ENCODE measurements around the gene SSR4. TPM values are rescaled to one million over a fixed set of nuclear protein-coding genes. Genes with fewer than 3 reads are reported as not detected.

Gene SSR4
- total RNA-seq, 2 donors from 2014 or later = 219 to 238 TPM

DNA sequence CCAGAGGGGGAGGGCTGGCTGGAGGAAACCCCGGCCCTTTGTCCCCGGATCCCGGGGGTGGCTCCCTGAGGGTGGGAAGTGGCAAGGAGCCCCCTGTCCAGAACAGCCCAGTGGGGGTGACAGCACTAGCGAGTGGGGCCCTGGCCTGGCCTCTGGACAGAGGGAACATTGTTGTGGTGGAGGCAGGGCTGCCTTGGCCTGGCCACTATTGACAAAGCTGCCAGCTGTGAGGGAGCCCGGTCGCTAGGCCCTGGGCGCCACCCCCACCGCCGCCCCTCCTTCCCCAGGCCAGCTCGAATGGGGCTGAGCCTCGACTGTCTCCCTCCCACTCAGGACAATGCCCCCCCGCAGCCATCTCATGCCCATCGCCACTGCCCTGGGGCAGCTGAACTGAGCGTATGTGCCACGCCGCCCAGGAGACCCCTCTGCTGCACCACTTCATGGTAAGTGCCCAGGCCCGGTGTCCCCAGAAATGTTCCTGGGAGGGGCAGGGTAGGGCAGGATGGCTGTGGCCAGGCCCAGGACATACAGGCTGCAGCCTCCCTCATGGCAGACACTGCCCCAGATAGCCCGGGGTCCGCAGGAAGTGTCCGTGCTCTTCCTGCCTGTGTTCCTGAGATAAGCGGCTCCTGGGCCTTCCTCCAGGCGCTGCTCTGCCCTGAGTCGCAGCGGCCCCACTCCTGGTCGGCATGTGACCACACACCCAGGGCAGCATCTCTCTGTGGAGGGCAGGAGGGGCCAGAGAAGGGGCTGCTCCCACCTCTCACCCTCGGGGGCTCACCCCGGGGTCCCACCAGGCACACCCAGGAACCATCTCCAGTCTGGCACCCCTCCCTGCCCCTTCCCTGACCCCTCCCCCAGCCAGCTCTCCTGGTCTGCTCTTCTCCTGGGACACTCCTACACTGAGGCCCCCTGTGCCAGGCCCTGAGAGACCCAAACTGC is 29.1 kb upstream of the SSR4 start:
- Histone ChIP-seq H3K27me3 (no peaks in the 10 kb centered on the region), H3K36me3 (no peaks in the 10 kb centered on the region), H3K4me3 (peak overlapping the region in 1 of 2 donors; percentile 24), H3K27ac (peak overlapping the region; percentile 64 to 77), H3K4me1 (peaks cover 0 to 22% of the 10 kb centered on the region in 2 donors), H3K9me3 (no peaks in the 10 kb centered on the region)
- DNase-seq (ENCODE audit: low spot score) = no peak
- TF ChIP-seq, protein P1, sequence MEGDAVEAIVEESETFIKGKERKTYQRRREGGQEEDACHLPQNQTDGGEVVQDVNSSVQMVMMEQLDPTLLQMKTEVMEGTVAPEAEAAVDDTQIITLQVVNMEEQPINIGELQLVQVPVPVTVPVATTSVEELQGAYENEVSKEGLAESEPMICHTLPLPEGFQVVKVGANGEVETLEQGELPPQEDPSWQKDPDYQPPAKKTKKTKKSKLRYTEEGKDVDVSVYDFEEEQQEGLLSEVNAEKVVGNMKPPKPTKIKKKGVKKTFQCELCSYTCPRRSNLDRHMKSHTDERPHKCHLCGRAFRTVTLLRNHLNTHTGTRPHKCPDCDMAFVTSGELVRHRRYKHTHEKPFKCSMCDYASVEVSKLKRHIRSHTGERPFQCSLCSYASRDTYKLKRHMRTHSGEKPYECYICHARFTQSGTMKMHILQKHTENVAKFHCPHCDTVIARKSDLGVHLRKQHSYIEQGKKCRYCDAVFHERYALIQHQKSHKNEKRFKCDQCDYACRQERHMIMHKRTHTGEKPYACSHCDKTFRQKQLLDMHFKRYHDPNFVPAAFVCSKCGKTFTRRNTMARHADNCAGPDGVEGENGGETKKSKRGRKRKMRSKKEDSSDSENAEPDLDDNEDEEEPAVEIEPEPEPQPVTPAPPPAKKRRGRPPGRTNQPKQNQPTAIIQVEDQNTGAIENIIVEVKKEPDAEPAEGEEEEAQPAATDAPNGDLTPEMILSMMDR (IDR thresholded peaks at IDR 0.05) = no peak

DNA sequence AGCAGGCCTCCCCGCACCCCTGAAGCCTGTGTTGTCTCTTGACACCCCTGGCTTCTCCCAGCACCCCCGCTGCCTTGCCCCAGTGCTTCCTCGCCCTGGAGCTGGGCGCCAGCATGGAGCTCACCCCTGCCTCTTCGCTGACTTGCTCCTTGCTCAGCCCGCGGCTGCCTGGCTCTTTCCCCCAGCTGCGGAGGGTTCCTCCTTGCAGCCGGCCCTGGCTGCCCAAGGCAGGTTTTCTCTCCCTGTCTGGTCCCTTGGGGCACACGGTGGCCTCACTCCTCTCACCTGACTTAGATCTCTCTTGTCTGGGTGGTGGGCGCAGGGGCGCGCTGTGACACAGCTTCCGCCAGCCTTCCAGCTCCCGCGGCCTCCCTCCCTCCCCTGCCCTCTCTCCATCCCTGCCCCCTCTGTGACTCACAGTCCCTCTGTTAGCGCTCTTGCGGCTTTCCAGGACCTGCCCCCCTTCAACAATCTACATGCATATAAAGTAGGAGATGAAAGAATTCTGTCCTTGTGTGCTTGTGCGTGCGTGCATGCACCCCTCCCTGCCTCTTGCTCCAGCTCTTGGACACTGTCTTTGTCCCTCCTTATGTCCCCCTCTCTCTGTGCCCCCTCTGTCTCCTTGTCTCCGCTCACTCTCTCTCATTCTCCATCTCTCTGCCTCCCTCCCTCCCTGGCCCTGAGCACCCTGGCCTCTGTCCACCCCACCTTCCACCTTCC is 28.2 kb upstream of the SSR4 start:
- TF ChIP-seq, protein P1 (IDR thresholded peaks at IDR 0.05) = no peak
- Histone ChIP-seq H3K9me3 (no peaks in the 10 kb centered on the region), H3K4me1 (peaks cover 0 to 22% of the 10 kb centered on the region in 2 donors), H3K27me3 (no peaks in the 10 kb centered on the region), H3K4me3 (peak overlapping the region in 1 of 2 donors; percentile 24), H3K36me3 (no peaks in the 10 kb centered on the region), H3K27ac (peak overlapping the region; percentile 64 to 77)
- DNase-seq (ENCODE audit: low spot score) = no peak

GRCh38 chrX:153766871-153767673 is 27.4 kb upstream of the SSR4 start:
- peaks cover 0 to 22% of the 10 kb centered on the region in 2 donors for H3K4me1 ChIP-seq
- no peaks in the 10 kb centered on the region for H3K27me3 ChIP-seq
- no peak for DNase-seq (ENCODE audit: low spot score)
- H3K27ac ChIP-seq = no peak overlapping the region
- no peaks in the 10 kb centered on the region for H3K9me3 ChIP-seq
- no peaks in the 10 kb centered on the region for H3K36me3 ChIP-seq
- TF ChIP-seq, protein P1 (IDR thresholded peaks at IDR 0.05) = no peak
- H3K4me3 ChIP-seq = no peak overlapping the region

GRCh38 chrX:153767674-153768055 is 26.8 kb upstream of the SSR4 start:
- Histone ChIP-seq H3K9me3 (no peaks in the 10 kb centered on the region), H3K4me1 (peaks cover 0 to 22% of the 10 kb centered on the region in 2 donors), H3K36me3 (no peaks in the 10 kb centered on the region), H3K27me3 (no peaks in the 10 kb centered on the region), H3K27ac (no peak overlapping the region), H3K4me3 (no peak overlapping the region)
- DNase-seq (ENCODE audit: low spot score) = no peak
- TF ChIP-seq, protein P1 (IDR thresholded peaks at IDR 0.05) = no peak

- Histone ChIP-seq H3K36me3 (no peaks in the 10 kb centered on the region), H3K27me3 (no peaks in the 10 kb centered on the region), H3K27ac (no peak overlapping the region), H3K4me1 (peaks cover 0 to 22% of the 10 kb centered on the region in 2 donors), H3K4me3 (no peak overlapping the region), H3K9me3 (no peaks in the 10 kb centered on the region)
- DNase-seq (ENCODE audit: low spot score) = no peak
- TF ChIP-seq, protein P1 (IDR thresholded peaks at IDR 0.05) = no peak
Measured at GRCh38 chrX:153768311-153769157, 25.9 kb upstream of the SSR4 start.

Data from right atrium auricular region (tissue), 2 donors.